Astrocyte (in vitro differentiated cells and primary cell): Measurements from ENCODE around the gene SYDE2. TPM values are rescaled to one million over a fixed set of nuclear protein-coding genes. Genes with fewer than 3 reads are reported as not detected.

Experiments used
- DNase-seq: peaks from one replicate; pipeline ENCODE4 v3.0.0-alpha.2; 2010; ENCODE audit warnings: low read depth
- FAIRE-seq: peaks from 2 replicates; lab custom pipeline; 2011; peaks lifted over from hg19 to GRCh38; lab: Jason Lieb, UNC
- H2AFZ ChIP-seq: 2 replicates; pipeline ENCODE4 v1.6.0; 2012; ENCODE audit warnings: low read depth, low read length, inconsistent platforms
- H3K27ac ChIP-seq: 2 replicates; pipeline ENCODE4 v1.5.1; 2011; ENCODE audit warnings: low read depth, low read length, inconsistent platforms
- H3K27me3 ChIP-seq: 2 replicates; pipeline ENCODE4 v1.6.0; 2011; ENCODE audit warnings: low read length, inconsistent platforms; ENCODE audit not compliant: insufficient read depth
- H3K36me3 ChIP-seq: 2 replicates; pipeline ENCODE4 v1.5.1; 2011; ENCODE audit warnings: low read length, inconsistent platforms; ENCODE audit not compliant: insufficient read depth
- H3K4me1 ChIP-seq: 2 replicates; pipeline ENCODE4 v1.5.1; 2011; ENCODE audit warnings: low read length, inconsistent platforms; ENCODE audit not compliant: insufficient read depth
- H3K4me2 ChIP-seq: 2 replicates; pipeline ENCODE4 v1.6.0; 2012; ENCODE audit warnings: low read length, inconsistent platforms
- H3K4me3 ChIP-seq: 2 replicates; pipeline ENCODE4 v1.5.1; 2011; ENCODE audit warnings: low read depth, mild to moderate bottlenecking, low read length, inconsistent platforms; ENCODE audit not compliant: insufficient read depth
- H3K79me2 ChIP-seq: 2 replicates; pipeline ENCODE4 v1.6.0; 2012; ENCODE audit warnings: mild to moderate bottlenecking, low read length, inconsistent platforms; ENCODE audit not compliant: insufficient read depth
- H3K9ac ChIP-seq: 2 replicates; pipeline ENCODE4 v1.6.0; 2012; ENCODE audit warnings: mild to moderate bottlenecking, low read length, inconsistent platforms
- H3K9me3 ChIP-seq: 2 replicates; pipeline ENCODE4 v1.5.1; 2012; ENCODE audit warnings: low read depth, mild to moderate bottlenecking, low read length, inconsistent platforms; ENCODE audit not compliant: insufficient read depth
- H4K20me1 ChIP-seq: 2 replicates; pipeline ENCODE4 v1.6.0; 2012; ENCODE audit warnings: low read length, inconsistent platforms; ENCODE audit not compliant: insufficient read depth
- H3K27ac Mint-ChIP-seq: one replicate; pipeline ENCODE4 v1.8.0; 2021; ENCODE audit warnings: mild to moderate bottlenecking, mixed read lengths; ENCODE audit not compliant: unreplicated experiment
- H3K27me3 Mint-ChIP-seq: one replicate; pipeline ENCODE4 v1.8.0; 2021; ENCODE audit warnings: low read depth, mixed read lengths; ENCODE audit not compliant: unreplicated experiment
- H3K36me3 Mint-ChIP-seq: one replicate; pipeline ENCODE4 v1.8.0; 2021; ENCODE audit warnings: low read depth, mixed read lengths; ENCODE audit not compliant: unreplicated experiment
- H3K4me1 Mint-ChIP-seq: one replicate; pipeline ENCODE4 v1.8.0; 2021; ENCODE audit warnings: low read depth, mixed read lengths; ENCODE audit not compliant: unreplicated experiment
- H3K4me3 Mint-ChIP-seq: one replicate; pipeline ENCODE4 v1.8.0; 2021; ENCODE audit warnings: mild to moderate bottlenecking, moderate library complexity, mixed read lengths; ENCODE audit not compliant: unreplicated experiment
- H3K9me3 Mint-ChIP-seq: one replicate; pipeline ENCODE4 v1.8.0; 2021; ENCODE audit warnings: mild to moderate bottlenecking, mixed read lengths; ENCODE audit not compliant: unreplicated experiment
- CTCF ChIP-seq: IDR thresholded peaks from 2 replicates; pipeline ENCODE4 v1.5.1; 2011; ENCODE audit warnings: low read depth, mild to moderate bottlenecking, inconsistent platforms, low read length, moderate library complexity; ENCODE audit not compliant: insufficient read depth
- EZH2 ChIP-seq: IDR thresholded peaks from 2 replicates; pipeline ENCODE4 v1.6.1; 2012; ENCODE audit warnings: mild to moderate bottlenecking, low read length, inconsistent platforms; ENCODE audit not compliant: insufficient read depth
- total RNA-seq: library from RNA; stranded (reverse); gene quantifications from 2 replicates; pipeline ENCODE4 v1.2.1, GENCODE V29; 2021

Gene SYDE2
- total RNA-seq, 1 donor from 2014 or later: 9.9 TPM

DNA sequence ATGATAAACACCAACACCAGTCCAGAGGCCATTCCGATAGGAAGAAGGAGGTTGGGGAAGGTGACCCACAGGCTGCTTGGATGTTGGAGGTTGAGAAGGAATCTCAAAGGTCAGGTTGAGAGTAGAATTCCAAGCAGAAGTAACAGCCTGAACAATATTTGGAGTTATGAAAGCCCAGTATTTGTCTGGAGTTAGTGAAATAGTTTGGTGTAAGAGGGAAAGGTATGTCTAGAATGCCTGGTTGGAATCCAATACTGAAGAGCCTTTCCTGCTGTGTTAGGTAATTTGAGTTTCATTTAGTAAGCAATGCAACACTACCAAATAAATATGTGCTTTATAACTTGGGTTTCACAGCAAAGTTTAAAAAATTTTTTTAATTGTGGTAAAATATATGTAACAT lies 82.1 kb downstream of the SYDE2 start:
- Histone ChIP-seq H3K27me3 (no peaks in the 10 kb centered on the region), H3K9ac (no peak overlapping the region), H4K20me1 (no peaks in the 10 kb centered on the region), H3K36me3 (no peaks in the 10 kb centered on the region), H3K9me3 (no peaks in the 10 kb centered on the region), H3K4me2 (no peak overlapping the region), H3K27ac (no peak overlapping the region), H3K4me3 (no peak overlapping the region), H3K4me1 (no peaks in the 10 kb centered on the region), H3K79me2 (no peaks in the 10 kb centered on the region), H2AFZ (no peak overlapping the region)
- Mint-ChIP-seq H3K4me3 (no peak overlapping the region), H3K27ac (no peak overlapping the region), H3K27me3 (no peaks in the 10 kb centered on the region), H3K9me3 (peaks cover 3% of the 10 kb centered on the region), H3K4me1 (peaks cover 6% of the 10 kb centered on the region), H3K36me3 (no peaks in the 10 kb centered on the region)
- FAIRE-seq: no peak
- TF ChIP-seq EZH2 (no peak), CTCF (no peak)
- peak; percentile 25 for DNase-seq

DNA sequence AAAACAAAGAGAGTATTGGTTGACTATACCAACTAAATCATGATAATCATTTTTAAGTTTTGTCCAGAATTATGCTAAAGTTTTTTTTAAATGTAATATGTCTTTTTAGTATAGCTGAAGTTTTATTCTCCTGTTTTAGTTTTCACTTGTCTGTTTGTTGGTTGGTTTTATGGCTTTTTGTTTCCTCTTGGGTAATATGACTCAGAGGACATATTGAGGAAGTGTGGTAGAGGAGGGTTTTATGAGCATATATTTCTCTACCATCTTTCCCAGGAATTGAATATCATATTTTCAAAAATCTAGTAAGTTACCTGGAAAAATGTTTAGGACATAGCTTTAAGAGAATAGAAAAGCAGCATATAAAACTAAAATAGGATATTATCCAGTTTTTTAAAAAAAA lies 84.0 kb downstream of the SYDE2 start:
- no peak overlapping the region for H3K4me2 ChIP-seq
- H3K4me3 ChIP-seq: no peak overlapping the region
- Mint-ChIP-seq H3K9me3 (no peaks in the 10 kb centered on the region), H3K4me1 (peaks cover 6% of the 10 kb centered on the region), H3K36me3 (no peaks in the 10 kb centered on the region), H3K27me3 (no peaks in the 10 kb centered on the region), H3K27ac (no peak overlapping the region), H3K4me3 (no peak overlapping the region)
- FAIRE-seq (no peak), DNase-seq (no peak)
- H3K27me3 ChIP-seq: no peaks in the 10 kb centered on the region
- TF ChIP-seq CTCF (no peak), EZH2 (no peak)
- H3K27ac ChIP-seq: no peak overlapping the region
- H3K4me1 ChIP-seq: no peaks in the 10 kb centered on the region
- H3K36me3 ChIP-seq: no peaks in the 10 kb centered on the region
- no peaks in the 10 kb centered on the region for H4K20me1 ChIP-seq
- H3K79me2 ChIP-seq: no peaks in the 10 kb centered on the region
- no peak overlapping the region for H3K9ac ChIP-seq
- no peak overlapping the region for H2AFZ ChIP-seq
- no peaks in the 10 kb centered on the region for H3K9me3 ChIP-seq

DNA sequence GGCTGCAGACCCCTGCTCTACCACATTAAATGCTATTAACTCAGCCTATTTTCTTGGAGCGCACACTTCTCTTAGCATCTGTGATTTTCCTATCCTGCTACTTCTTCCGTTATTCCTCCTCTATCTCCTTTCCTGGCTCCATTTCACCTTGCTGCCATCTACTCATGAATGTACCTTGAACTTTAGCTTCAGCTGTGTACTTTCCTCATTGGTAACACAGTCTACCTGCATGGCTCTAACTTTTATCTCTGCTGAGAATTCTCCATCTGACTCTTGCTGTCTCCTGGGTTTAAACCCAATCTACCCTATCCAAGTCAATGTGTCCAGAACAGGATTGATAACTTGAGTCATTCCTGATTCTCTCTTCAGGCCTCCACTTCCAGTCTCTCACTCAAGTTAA lies 84.9 kb downstream of the SYDE2 start:
- Mint-ChIP-seq H3K27ac (no peak overlapping the region), H3K4me3 (no peak overlapping the region), H3K9me3 (no peaks in the 10 kb centered on the region), H3K36me3 (no peaks in the 10 kb centered on the region), H3K4me1 (peaks cover 6% of the 10 kb centered on the region), H3K27me3 (no peaks in the 10 kb centered on the region)
- Histone ChIP-seq H3K4me3 (no peak overlapping the region), H3K9me3 (no peaks in the 10 kb centered on the region), H2AFZ (no peak overlapping the region), H4K20me1 (no peaks in the 10 kb centered on the region), H3K27me3 (no peaks in the 10 kb centered on the region), H3K36me3 (no peaks in the 10 kb centered on the region), H3K9ac (no peak overlapping the region), H3K79me2 (no peaks in the 10 kb centered on the region), H3K4me2 (no peak overlapping the region), H3K4me1 (no peaks in the 10 kb centered on the region), H3K27ac (no peak overlapping the region)
- FAIRE-seq (no peak), DNase-seq (no peak)
- TF ChIP-seq EZH2 (no peak), CTCF (no peak)
